Left ventricle myocardium inferior (tissue), 1 donor: ENCODE measurements around the gene ZNF724. TPM values are rescaled to one million over a fixed set of nuclear protein-coding genes. Genes with fewer than 3 reads are reported as not detected.
"Not testable (repeated sequence)": the region's sequence is repeated elsewhere in the genome, so short reads cannot be mapped to it uniquely, and the experiment has no call there.

ENCODE experiments used
- DNase-seq: peaks from one replicate; pipeline ENCODE4 v3.0.0-alpha.2; 2020
- H3K27ac ChIP-seq: fragments of 200-600 bp; replicated peaks from 2 replicates; pipeline ENCODE4 v1.8.0; 2021
- H3K27me3 ChIP-seq: fragments of 200-600 bp; 2 replicates; pipeline ENCODE4 v1.8.0; 2021; ENCODE audit warnings: low read depth
- H3K36me3 ChIP-seq: fragments of 200-600 bp; 2 replicates; pipeline ENCODE4 v1.8.0; 2021
- H3K4me1 ChIP-seq: fragments of 200-600 bp; 2 replicates; pipeline ENCODE4 v1.8.0; 2021
- H3K4me3 ChIP-seq: fragments of 200-600 bp; 2 replicates; pipeline ENCODE4 v1.8.0; 2021; ENCODE audit warnings: mild to moderate bottlenecking, moderate library complexity
- H3K9me3 ChIP-seq: fragments of 200-600 bp; replicated peaks from 2 replicates; pipeline ENCODE4 v1.8.0; 2021
- CTCF ChIP-seq: fragments of 200-600 bp; IDR thresholded peaks from 2 replicates; pipeline ENCODE4 v1.8.0; 2021; ENCODE audit warnings: antibody characterized with exemption, mild to moderate bottlenecking, borderline replicate concordance
- intact Hi-C: fragments of 100-400 bp; cut with micrococcal nuclease; formaldehyde crosslinking; loops from one replicate; pipeline ENCODE4 v1.11.0; 2022
- total RNA-seq: library from RNA; stranded (reverse); fragmentation: NEBNext Ultra II Directional; extraction: Animal tissue kit (Norgen Biotek cat#: 25700); gene quantifications from one replicate; pipeline ENCODE4 v1.2.1, GENCODE V29; 2021
- donor health status: DM: no; HTN: yes; CAD: no; lungs with severe emphysema.

ZNF724 gene
- total RNA-seq, 1 donor from 2014 or later, result 1.9 TPM

- Histone ChIP-seq H3K4me3 (no peak overlapping the region), H3K9me3 (no peaks in the 10 kb centered on the region), H3K27me3 (no peaks in the 10 kb centered on the region), H3K4me1 (no peaks in the 10 kb centered on the region), H3K36me3 (no peaks in the 10 kb centered on the region), H3K27ac (no peak overlapping the region)
- peak; percentile 22 for DNase-seq
- intact Hi-C loops, result no loop called here
- peak; percentile 72 for TF ChIP-seq CTCF
These were observed 33.7 kb upstream of the ZNF724 start for GRCh38 chr19:23283925-23284324.

GRCh38 chr19:23281663-23282276 lies 31.6 kb upstream of the ZNF724 start:
- no peak for TF ChIP-seq CTCF
- H3K36me3 ChIP-seq, result no peaks in the 10 kb centered on the region
- H3K4me1 ChIP-seq, result no peaks in the 10 kb centered on the region
- no peaks in the 10 kb centered on the region for H3K27me3 ChIP-seq
- DNase-seq, result no peak
- intact Hi-C loops, result no loop called here
- H3K4me3 ChIP-seq, result no peak overlapping the region
- no peaks in the 10 kb centered on the region for H3K9me3 ChIP-seq
- H3K27ac ChIP-seq, result no peak overlapping the region

GRCh38 chr19:23278118-23278517 lies 27.9 kb upstream of the ZNF724 start:
- H3K9me3 ChIP-seq, intact Hi-C loops, DNase-seq, H3K27ac ChIP-seq, H3K4me3 ChIP-seq, H3K27me3 ChIP-seq, H3K36me3 ChIP-seq: not testable (repeated sequence)
- peaks cover 16% of the 10 kb centered on the region for H3K4me1 ChIP-seq

- H3K27ac ChIP-seq, result peak overlapping the region; percentile 79
- intact Hi-C loops, result no loop called here
- peaks cover 18% of the 10 kb centered on the region for H3K36me3 ChIP-seq
- peaks cover 25% of the 10 kb centered on the region for H3K4me1 ChIP-seq
- peak; percentile 92 for DNase-seq
- no peaks in the 10 kb centered on the region for H3K27me3 ChIP-seq
- no peaks in the 10 kb centered on the region for H3K9me3 ChIP-seq
- no peak for TF ChIP-seq CTCF
- peak overlapping the region; percentile 87 for H3K4me3 ChIP-seq
These were observed 23.6 kb upstream of the ZNF724 start for GRCh38 chr19:23273590-23274412.

- H3K9me3 ChIP-seq, result no peaks in the 10 kb centered on the region
- peaks cover 25% of the 10 kb centered on the region for H3K36me3 ChIP-seq
- TF ChIP-seq CTCF, result no peak
- H3K27ac ChIP-seq, result peak overlapping the region; percentile 79
- DNase-seq, result no peak
- intact Hi-C loops, result no loop called here
- peaks cover 25% of the 10 kb centered on the region for H3K4me1 ChIP-seq
- H3K27me3 ChIP-seq, result no peaks in the 10 kb centered on the region
- peak overlapping the region; percentile 87 for H3K4me3 ChIP-seq
These were observed 22.9 kb upstream of the ZNF724 start for GRCh38 chr19:23273022-23273589.
